HEK293 (cell line): Measurements from ENCODE around the gene SPATA24.
A peak's percentile ranks its signal among the peaks of the same experiment; 100 is the strongest.

Experiments
- CTCF ChIA-PET: fragments of 350-600 bp; formaldehyde crosslinking; extraction: SDS; loops from one replicate; lab custom pipeline; 2021; ENCODE audit warnings: antibody characterized with exemption; lab: Yijun Ruan, JAX
- POLR2A ChIA-PET: fragments of 300-600 bp; formaldehyde crosslinking; extraction: SDS; loops from one replicate; lab custom pipeline; 2020; ENCODE audit warnings: antibody characterized with exemption, inconsistent platforms; lab: Yijun Ruan, JAX
- H3K27ac ChIP-seq: fragments of 200-500 bp; sonication (Bioruptor generic); 2 replicates; pipeline ENCODE4 v1.5.1; 2014; ENCODE audit warnings: low read depth, low read length, control low read depth, inconsistent platforms; ENCODE audit errors: extremely low read depth
- H3K36me3 ChIP-seq, 2 experiments: fragments of 200-500 bp in 1 of 2; sonication (Bioruptor generic) in 1 of 2; 1 replicate in 1 of 2; 2 replicates in 1 of 2; pipeline ENCODE4 v1.5.1; 2014 to 2017; ENCODE audit warnings: inconsistent platforms in 2 of 2, low read length in 2 of 2; ENCODE audit not compliant: control insufficient read depth in 2 of 2, insufficient read depth in 1 of 2
- H3K4me1 ChIP-seq: fragments of 200-500 bp; sonication (Bioruptor generic); 2 replicates; pipeline ENCODE4 v1.5.1; 2014; ENCODE audit warnings: mild to moderate bottlenecking, low read length, inconsistent platforms; ENCODE audit not compliant: control insufficient read depth, insufficient read depth
- H3K4me3 ChIP-seq: 2 replicates; pipeline ENCODE4 v1.5.1; 2011; ENCODE audit warnings: low read depth, mild to moderate bottlenecking, control low read depth, low read length, moderate library complexity
- H3K9me3 ChIP-seq: fragments of 200-500 bp; sonication (Bioruptor generic); 2 replicates; pipeline ENCODE4 v1.5.1; 2014; ENCODE audit warnings: low read depth, low read length, inconsistent platforms; ENCODE audit not compliant: control insufficient read depth, insufficient read depth
- FEZF1 ChIP-seq: fragments of 450-650 bp; formaldehyde crosslinking; IDR thresholded peaks from 2 replicates; pipeline ENCODE4 v1.5.1; 2016; ENCODE audit warnings: missing biosample characterization, missing genetic modification characterization
- HOXA7 ChIP-seq: sonication (generic); formaldehyde crosslinking; IDR thresholded peaks from 2 replicates; pipeline ENCODE4 v1.8.1; 2022; ENCODE audit warnings: missing genetic modification reagents, borderline replicate concordance
- KLF7 ChIP-seq: fragments of 450-650 bp; formaldehyde crosslinking; IDR thresholded peaks from 2 replicates; pipeline ENCODE4 v1.5.1; 2016; ENCODE audit warnings: missing biosample characterization, missing genetic modification characterization, borderline replicate concordance
- WT1 ChIP-seq: fragments of 450-650 bp; formaldehyde crosslinking; IDR thresholded peaks from 2 replicates; pipeline ENCODE4 v1.5.1; 2016; ENCODE audit warnings: missing biosample characterization, missing genetic modification characterization
- ZBTB1 ChIP-seq: fragments of 450-650 bp; formaldehyde crosslinking; IDR thresholded peaks from 2 replicates; pipeline ENCODE4 v1.5.1; 2016; ENCODE audit warnings: missing biosample characterization, missing genetic modification characterization
- ZBTB7A ChIP-seq: fragments of 450-650 bp; formaldehyde crosslinking; IDR thresholded peaks from 2 replicates; pipeline ENCODE4 v1.5.1; 2016; ENCODE audit warnings: low read depth, missing biosample characterization, missing genetic modification characterization
- ZFP69B ChIP-seq: fragments of 450-650 bp; formaldehyde crosslinking; IDR thresholded peaks from 2 replicates; pipeline ENCODE4 v1.5.1; 2016; ENCODE audit warnings: missing biosample characterization, missing genetic modification characterization
- ZNF202 ChIP-seq: fragments of 450-650 bp; formaldehyde crosslinking; IDR thresholded peaks from 2 replicates; pipeline ENCODE4 v1.5.1; 2016; ENCODE audit warnings: missing biosample characterization, missing genetic modification characterization, borderline replicate concordance
- ZNF37A ChIP-seq: fragments of 450-650 bp; IDR thresholded peaks from 2 replicates; pipeline ENCODE4 v1.5.1; 2018; ENCODE audit warnings: missing biosample characterization, missing genetic modification characterization
- ZNF391 ChIP-seq: fragments of 450-650 bp; formaldehyde crosslinking; IDR thresholded peaks from 2 replicates; pipeline ENCODE4 v1.5.1; 2016; ENCODE audit warnings: low read depth, missing biosample characterization, missing genetic modification characterization, borderline replicate concordance
- ZNF571 ChIP-seq: fragments of 450-650 bp; formaldehyde crosslinking; IDR thresholded peaks from 2 replicates; pipeline ENCODE4 v1.5.0; 2017; ENCODE audit warnings: missing biosample characterization, missing genetic modification characterization
- ZNF621 ChIP-seq: fragments of 450-650 bp; formaldehyde crosslinking; IDR thresholded peaks from 2 replicates; pipeline ENCODE4 v1.5.1; 2017; ENCODE audit warnings: missing biosample characterization, missing genetic modification characterization
- ZNF664 ChIP-seq: fragments of 450-650 bp; formaldehyde crosslinking; IDR thresholded peaks from 2 replicates; pipeline ENCODE4 v1.5.1; 2016; ENCODE audit warnings: missing biosample characterization, missing genetic modification characterization
- TF ChIP-seq, protein P1 (sequence below): fragments of 450-650 bp; formaldehyde crosslinking; IDR thresholded peaks from 2 replicates; pipeline ENCODE4 v1.5.1; 2016; ENCODE audit warnings: missing biosample characterization, missing genetic modification characterization
- TF ChIP-seq, protein P2 (sequence below): fragments of 450-650 bp; formaldehyde crosslinking; IDR thresholded peaks from 2 replicates; pipeline ENCODE4 v1.5.1; 2016; ENCODE audit warnings: missing biosample characterization, missing genetic modification characterization
- TF ChIP-seq, protein P3 (sequence below): fragments of 450-650 bp; formaldehyde crosslinking; IDR thresholded peaks from 2 replicates; pipeline ENCODE4 v1.5.1; 2017; ENCODE audit warnings: missing biosample characterization, missing genetic modification characterization
- TF ChIP-seq, protein P4 (sequence below): fragments of 450-650 bp; formaldehyde crosslinking; IDR thresholded peaks from 2 replicates; pipeline ENCODE4 v1.5.1; 2017; ENCODE audit warnings: missing biosample characterization, missing genetic modification characterization

The SPATA24 gene

DNA sequence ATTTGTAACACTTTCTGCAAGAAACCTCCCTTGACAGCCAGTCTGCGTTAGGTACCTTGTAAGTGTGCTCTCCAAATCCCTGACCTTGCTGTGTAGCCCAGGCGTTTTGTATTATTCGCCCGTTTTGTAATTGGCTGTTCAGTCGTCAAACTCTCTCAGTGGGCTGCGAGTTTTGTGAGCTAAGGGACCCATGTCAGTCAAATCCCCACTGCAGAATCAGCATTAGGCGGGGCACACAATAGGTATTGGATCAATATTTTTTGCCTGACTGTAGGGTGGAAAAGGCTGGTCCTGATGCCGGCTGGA is 34.8 kb upstream of the SPATA24 start:
- Histone ChIP-seq H3K9me3 (no peaks in the 10 kb centered on the region), H3K27ac (0 out of 2 replicates have a peak overlapping the region, but pooled peaks have one; percentile 42), H3K4me3 (peak overlapping the region; percentile 80), H3K36me3 (peaks cover 27 to 30% of the 10 kb centered on the region in 2 experiments), H3K4me1 (peaks cover 9% of the 10 kb centered on the region)
- CTCF ChIA-PET = interaction anchor here (0.6 to 4.2 kb wide), 3 partner anchors 9 to 75 kb away, joined by 3 to 28 read pairs (median 9); no protein-coding TSS in a partner anchor
- POLR2A ChIA-PET = interaction anchor here (0.5 to 1.9 kb wide), 21 partner anchors 8 to 211 kb away, joined by 3 to 21 read pairs (median 5); partner anchors contain the start of genes SMIM33, SPATA24, STING1 and UBE2D2
- TF ChIP-seq ZFP69B (tag by site-specific recombination) = no peak
- TF ChIP-seq, protein P1, sequence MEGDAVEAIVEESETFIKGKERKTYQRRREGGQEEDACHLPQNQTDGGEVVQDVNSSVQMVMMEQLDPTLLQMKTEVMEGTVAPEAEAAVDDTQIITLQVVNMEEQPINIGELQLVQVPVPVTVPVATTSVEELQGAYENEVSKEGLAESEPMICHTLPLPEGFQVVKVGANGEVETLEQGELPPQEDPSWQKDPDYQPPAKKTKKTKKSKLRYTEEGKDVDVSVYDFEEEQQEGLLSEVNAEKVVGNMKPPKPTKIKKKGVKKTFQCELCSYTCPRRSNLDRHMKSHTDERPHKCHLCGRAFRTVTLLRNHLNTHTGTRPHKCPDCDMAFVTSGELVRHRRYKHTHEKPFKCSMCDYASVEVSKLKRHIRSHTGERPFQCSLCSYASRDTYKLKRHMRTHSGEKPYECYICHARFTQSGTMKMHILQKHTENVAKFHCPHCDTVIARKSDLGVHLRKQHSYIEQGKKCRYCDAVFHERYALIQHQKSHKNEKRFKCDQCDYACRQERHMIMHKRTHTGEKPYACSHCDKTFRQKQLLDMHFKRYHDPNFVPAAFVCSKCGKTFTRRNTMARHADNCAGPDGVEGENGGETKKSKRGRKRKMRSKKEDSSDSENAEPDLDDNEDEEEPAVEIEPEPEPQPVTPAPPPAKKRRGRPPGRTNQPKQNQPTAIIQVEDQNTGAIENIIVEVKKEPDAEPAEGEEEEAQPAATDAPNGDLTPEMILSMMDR (tag by site-specific recombination) = no peak

DNA sequence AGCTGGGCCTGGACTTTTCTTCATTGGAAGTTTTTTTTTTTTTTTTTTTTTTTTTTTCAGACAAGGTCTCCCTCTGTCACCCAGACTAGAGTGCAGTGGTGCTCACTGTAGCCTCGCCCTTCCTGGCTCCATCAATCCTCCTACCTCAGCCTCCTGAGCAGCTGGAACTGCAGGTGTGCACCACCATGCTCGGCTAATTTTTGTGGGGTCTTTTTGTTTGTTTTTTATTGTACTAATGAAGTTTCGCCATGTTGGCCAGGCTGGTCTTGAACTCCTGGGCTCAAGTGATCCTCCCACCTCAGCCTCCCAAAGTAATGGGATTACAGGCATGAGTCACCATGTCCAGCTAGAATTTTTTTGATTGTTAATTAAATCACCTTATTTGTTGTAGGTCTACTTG is 31.8 kb upstream of the SPATA24 start:
- no peak for TF ChIP-seq ZNF571 (tag by site-specific recombination)
- TF ChIP-seq KLF7 (tag by site-specific recombination) = no peak
- TF ChIP-seq ZNF37A (tag by site-specific recombination) = no peak
- no peak for TF ChIP-seq ZNF202 (tag by site-specific recombination)
- no peak for TF ChIP-seq ZBTB7A
- TF ChIP-seq WT1 (tag by site-specific recombination) = peak; percentile 38; the same call in 1 of the 2 replicates
- TF ChIP-seq HOXA7 (CRISPR knock-in tag) = no peak
- peak; percentile 87 for TF ChIP-seq ZNF664 (tag by site-specific recombination)
- no peak for TF ChIP-seq ZNF391 (tag by site-specific recombination)
- TF ChIP-seq, protein P2, sequence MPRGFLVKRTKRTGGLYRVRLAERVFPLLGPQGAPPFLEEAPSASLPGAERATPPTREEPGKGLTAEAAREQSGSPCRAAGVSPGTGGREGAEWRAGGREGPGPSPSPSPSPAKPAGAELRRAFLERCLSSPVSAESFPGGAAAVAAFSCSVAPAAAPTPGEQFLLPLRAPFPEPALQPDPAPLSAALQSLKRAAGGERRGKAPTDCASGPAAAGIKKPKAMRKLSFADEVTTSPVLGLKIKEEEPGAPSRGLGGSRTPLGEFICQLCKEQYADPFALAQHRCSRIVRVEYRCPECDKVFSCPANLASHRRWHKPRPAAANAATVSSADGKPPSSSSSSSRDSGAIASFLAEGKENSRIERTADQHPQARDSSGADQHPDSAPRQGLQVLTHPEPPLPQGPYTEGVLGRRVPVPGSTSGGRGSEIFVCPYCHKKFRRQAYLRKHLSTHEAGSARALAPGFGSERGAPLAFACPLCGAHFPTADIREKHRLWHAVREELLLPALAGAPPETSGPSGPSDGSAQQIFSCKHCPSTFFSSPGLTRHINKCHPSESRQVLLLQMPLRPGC (tag by site-specific recombination) = no peak
- no peak for TF ChIP-seq ZBTB1 (tag by site-specific recombination)
- TF ChIP-seq, all 188 proteins: peak for 2
- Histone ChIP-seq H3K9me3 (no peaks in the 10 kb centered on the region), H3K36me3 (peaks cover 36 to 47% of the 10 kb centered on the region in 2 experiments), H3K4me3 (no peak overlapping the region), H3K4me1 (peaks cover 9% of the 10 kb centered on the region), H3K27ac (no peak overlapping the region)
- CTCF ChIA-PET = interaction anchor here (0.6 to 2.7 kb wide), 4 partner anchors 12 to 276 kb away, joined by 3 to 29 read pairs (median 4); no protein-coding TSS in a partner anchor
- POLR2A ChIA-PET = interaction anchor here (0.7 kb wide), 2 partner anchors 79 to 310 kb away, joined by 3 to 6 read pairs; no protein-coding TSS in a partner anchor

DNA sequence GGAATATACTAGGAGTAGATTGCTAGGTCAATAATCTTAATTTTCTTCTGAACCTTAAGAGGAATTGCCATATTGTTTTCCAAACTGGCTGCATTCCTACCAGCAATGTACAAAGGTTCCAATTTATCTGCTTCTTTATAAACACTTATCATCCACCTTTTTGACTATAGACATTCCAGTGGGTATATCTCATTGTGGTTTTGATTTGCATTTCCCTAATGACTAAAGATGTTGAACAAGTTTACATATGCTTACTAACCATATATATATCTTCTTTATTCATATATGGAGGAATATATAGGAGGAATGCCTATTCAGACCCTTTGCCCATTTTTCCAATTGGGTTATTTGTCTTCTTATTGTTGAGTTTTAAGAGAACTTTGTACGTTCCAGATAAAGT is 27.8 kb upstream of the SPATA24 start:
- TF ChIP-seq, protein P3, sequence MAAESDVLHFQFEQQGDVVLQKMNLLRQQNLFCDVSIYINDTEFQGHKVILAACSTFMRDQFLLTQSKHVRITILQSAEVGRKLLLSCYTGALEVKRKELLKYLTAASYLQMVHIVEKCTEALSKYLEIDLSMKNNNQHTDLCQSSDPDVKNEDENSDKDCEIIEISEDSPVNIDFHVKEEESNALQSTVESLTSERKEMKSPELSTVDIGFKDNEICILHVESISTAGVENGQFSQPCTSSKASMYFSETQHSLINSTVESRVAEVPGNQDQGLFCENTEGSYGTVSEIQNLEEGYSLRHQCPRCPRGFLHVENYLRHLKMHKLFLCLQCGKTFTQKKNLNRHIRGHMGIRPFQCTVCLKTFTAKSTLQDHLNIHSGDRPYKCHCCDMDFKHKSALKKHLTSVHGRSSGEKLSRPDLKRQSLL (tag by site-specific recombination) = no peak
- TF ChIP-seq ZNF621 (no peak), FEZF1 (tag by site-specific recombination) (no peak)
- TF ChIP-seq, protein P4, sequence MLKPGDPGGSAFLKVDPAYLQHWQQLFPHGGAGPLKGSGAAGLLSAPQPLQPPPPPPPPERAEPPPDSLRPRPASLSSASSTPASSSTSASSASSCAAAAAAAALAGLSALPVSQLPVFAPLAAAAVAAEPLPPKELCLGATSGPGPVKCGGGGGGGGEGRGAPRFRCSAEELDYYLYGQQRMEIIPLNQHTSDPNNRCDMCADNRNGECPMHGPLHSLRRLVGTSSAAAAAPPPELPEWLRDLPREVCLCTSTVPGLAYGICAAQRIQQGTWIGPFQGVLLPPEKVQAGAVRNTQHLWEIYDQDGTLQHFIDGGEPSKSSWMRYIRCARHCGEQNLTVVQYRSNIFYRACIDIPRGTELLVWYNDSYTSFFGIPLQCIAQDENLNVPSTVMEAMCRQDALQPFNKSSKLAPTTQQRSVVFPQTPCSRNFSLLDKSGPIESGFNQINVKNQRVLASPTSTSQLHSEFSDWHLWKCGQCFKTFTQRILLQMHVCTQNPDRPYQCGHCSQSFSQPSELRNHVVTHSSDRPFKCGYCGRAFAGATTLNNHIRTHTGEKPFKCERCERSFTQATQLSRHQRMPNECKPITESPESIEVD = no peak
- TF ChIP-seq, all 188 proteins: peak for 0
- H3K36me3 ChIP-seq = peaks cover 51 to 71% of the 10 kb centered on the region in 2 experiments
- no peak overlapping the region for H3K27ac ChIP-seq
- H3K4me3 ChIP-seq = no peak overlapping the region
- no peaks in the 10 kb centered on the region for H3K9me3 ChIP-seq
- no peaks in the 10 kb centered on the region for H3K4me1 ChIP-seq
- CTCF ChIA-PET = interaction anchor here (0.7 to 1.5 kb wide), 3 partner anchors 9 to 84 kb away, joined by 4 to 8 read pairs (median 4); no protein-coding TSS in a partner anchor
- POLR2A ChIA-PET = no interaction called here
